KMS-11 (cell line): ENCODE results near the gene HSF2.

ENCODE experiments used
- H2AFZ ChIP-seq: fragments of 200-600 bp; sonication (generic); 2 replicates; pipeline ENCODE4 v1.6.1; 2016; ENCODE audit warnings: antibody characterized with exemption, mixed run types, low read depth
- H3K27ac ChIP-seq: fragments of 200-600 bp; sonication (generic); 2 replicates; pipeline ENCODE4 v1.6.1; 2016; ENCODE audit warnings: mild to moderate bottlenecking, mixed run types
- H3K27me3 ChIP-seq: fragments of 200-600 bp; sonication (generic); 2 replicates; pipeline ENCODE4 v1.6.1; 2017; ENCODE audit warnings: mild to moderate bottlenecking, low read depth, mixed run types, moderate library complexity; ENCODE audit not compliant: insufficient read depth
- H3K36me3 ChIP-seq: fragments of 200-600 bp; sonication (generic); 2 replicates; pipeline ENCODE4 v1.6.1; 2017; ENCODE audit warnings: mild to moderate bottlenecking, mixed run types; ENCODE audit not compliant: insufficient read depth
- H3K4me1 ChIP-seq: fragments of 200-600 bp; sonication (generic); 2 replicates; pipeline ENCODE4 v1.6.1; 2016; ENCODE audit warnings: mild to moderate bottlenecking, low read depth, mixed run types; ENCODE audit not compliant: poor library complexity, severe bottlenecking
- H3K4me2 ChIP-seq: fragments of 200-600 bp; sonication (generic); 2 replicates; pipeline ENCODE4 v1.7.0; 2016; ENCODE audit warnings: mild to moderate bottlenecking, mixed run types
- H3K4me3 ChIP-seq: fragments of 200-600 bp; sonication (generic); IDR thresholded peaks from 2 replicates; pipeline ENCODE4 v1.6.1; 2017; ENCODE audit warnings: low read depth, low read length, mixed read lengths; ENCODE audit not compliant: insufficient read depth
- H3K79me2 ChIP-seq: fragments of 200-600 bp; sonication (generic); 2 replicates; pipeline ENCODE4 v1.6.1; 2016; ENCODE audit warnings: low read depth, mixed run types; ENCODE audit not compliant: insufficient read depth
- H3K9ac ChIP-seq: fragments of 200-600 bp; sonication (generic); 2 replicates; pipeline ENCODE4 v1.6.1; 2016; ENCODE audit warnings: mild to moderate bottlenecking, mixed run types
- H4K20me1 ChIP-seq: fragments of 200-600 bp; sonication (generic); 2 replicates; pipeline ENCODE4 v1.6.1; 2016; ENCODE audit warnings: mild to moderate bottlenecking, mixed run types; ENCODE audit not compliant: insufficient read depth
- CTCF ChIP-seq: fragments of 200-600 bp; sonication (generic); conservative IDR thresholded peaks from 2 replicates; pipeline ENCODE4 v1.6.1; 2017; ENCODE audit warnings: low read depth, mild to moderate bottlenecking, antibody characterized with exemption, low read length, moderate library complexity, mixed read lengths

HSF2 gene

GRCh38 chr6:122393351-122393896, 6.0 kb upstream of the HSF2 start:
- Histone ChIP-seq H3K9ac (no peak overlapping the region), H4K20me1 (no peaks in the 10 kb centered on the region), H2AFZ (no peak overlapping the region), H3K4me1 (no peaks in the 10 kb centered on the region), H3K4me2 (no peak overlapping the region), H3K27ac (no peak overlapping the region), H3K27me3 (no peaks in the 10 kb centered on the region), H3K79me2 (no peaks in the 10 kb centered on the region), H3K36me3 (no peaks in the 10 kb centered on the region), H3K4me3 (no peak overlapping the region)
- TF ChIP-seq CTCF: no peak

DNA sequence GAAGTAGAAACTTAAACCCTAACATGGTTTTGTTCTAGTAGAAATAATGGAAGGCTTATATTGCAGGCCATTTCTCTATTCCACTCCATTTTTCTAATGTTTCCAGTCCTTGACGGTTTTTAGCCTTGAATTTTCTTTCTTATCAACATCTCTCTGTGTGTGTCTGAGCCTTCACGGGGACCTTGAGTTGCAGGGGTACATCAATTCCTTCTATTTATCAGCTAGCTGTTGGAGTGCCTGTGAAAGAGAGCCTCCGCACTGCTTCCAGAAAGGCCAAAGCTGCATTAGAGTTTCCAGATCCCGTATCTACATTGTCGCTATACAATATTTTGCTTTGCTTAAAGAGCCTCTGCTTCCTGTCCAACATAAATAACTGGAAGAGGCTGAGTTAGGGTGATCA, 5.4 kb upstream of the HSF2 start:
- Histone ChIP-seq H3K79me2 (no peaks in the 10 kb centered on the region), H2AFZ (no peak overlapping the region), H3K27ac (no peak overlapping the region), H3K27me3 (no peaks in the 10 kb centered on the region), H3K4me2 (no peak overlapping the region), H4K20me1 (no peaks in the 10 kb centered on the region), H3K4me3 (no peak overlapping the region), H3K36me3 (no peaks in the 10 kb centered on the region), H3K4me1 (peaks cover 4% of the 10 kb centered on the region), H3K9ac (no peak overlapping the region)
- no peak for TF ChIP-seq CTCF

DNA sequence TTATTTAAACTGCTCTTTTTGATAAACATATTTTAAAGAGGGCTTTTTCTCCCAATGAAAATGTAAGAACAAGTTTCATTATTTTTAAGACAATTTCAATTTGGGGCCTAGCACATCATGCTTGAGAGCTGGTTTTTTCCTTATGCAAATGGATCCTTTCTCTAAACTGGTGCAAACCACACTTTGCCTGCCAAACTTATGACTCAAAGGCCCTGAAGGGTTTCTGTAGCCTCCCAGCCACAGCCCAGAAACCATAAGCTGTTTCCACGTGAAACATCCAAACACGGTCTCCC, 451 bp upstream of the HSF2 start:
- no peak; the same call in 1 of the 2 replicates for TF ChIP-seq CTCF
- Histone ChIP-seq H3K79me2 (peaks cover 37% of the 10 kb centered on the region), H2AFZ (peak overlapping the region; percentile 61), H3K27me3 (no peaks in the 10 kb centered on the region), H3K4me2 (peak overlapping the region; percentile 37), H4K20me1 (peaks cover 4% of the 10 kb centered on the region; the same call in 1 of the 2 replicates), H3K27ac (peak overlapping the region; percentile 29; the same call in 1 of the 2 replicates), H3K4me1 (peaks cover 17% of the 10 kb centered on the region), H3K36me3 (no peaks in the 10 kb centered on the region), H3K9ac (no peak overlapping the region), H3K4me3 (no peak overlapping the region)

GRCh38 chr6:122400121-122400450, 634 bp downstream of the HSF2 start:
- Histone ChIP-seq H3K27ac (no peak overlapping the region), H3K4me3 (no peak overlapping the region), H3K27me3 (no peaks in the 10 kb centered on the region), H3K79me2 (peaks cover 39% of the 10 kb centered on the region), H4K20me1 (peaks cover 4% of the 10 kb centered on the region; the same call in 1 of the 2 replicates), H3K4me1 (peaks cover 17% of the 10 kb centered on the region), H3K36me3 (no peaks in the 10 kb centered on the region), H2AFZ (peak overlapping the region; percentile 76; the same call in 1 of the 2 replicates), H3K9ac (peak overlapping the region; percentile 74; the same call in 1 of the 2 replicates), H3K4me2 (peak overlapping the region; percentile 60)
- no peak for TF ChIP-seq CTCF
